Neural progenitor cell (in vitro differentiated cells): ENCODE measurements around the gene MYLK.

Source experiments
- EZH2 ChIP-seq: fragments of 200-600 bp; sonication (generic); IDR thresholded peaks from 2 replicates; pipeline ENCODE4 v1.6.1; 2017; ENCODE audit warnings: antibody characterized with exemption, mild to moderate bottlenecking, moderate library complexity
- EZH2phosphoT487 ChIP-seq: fragments of 200-600 bp; sonication (generic); IDR thresholded peaks from 2 replicates; pipeline ENCODE4 v1.6.1; 2017; ENCODE audit warnings: antibody characterized with exemption

DNA sequence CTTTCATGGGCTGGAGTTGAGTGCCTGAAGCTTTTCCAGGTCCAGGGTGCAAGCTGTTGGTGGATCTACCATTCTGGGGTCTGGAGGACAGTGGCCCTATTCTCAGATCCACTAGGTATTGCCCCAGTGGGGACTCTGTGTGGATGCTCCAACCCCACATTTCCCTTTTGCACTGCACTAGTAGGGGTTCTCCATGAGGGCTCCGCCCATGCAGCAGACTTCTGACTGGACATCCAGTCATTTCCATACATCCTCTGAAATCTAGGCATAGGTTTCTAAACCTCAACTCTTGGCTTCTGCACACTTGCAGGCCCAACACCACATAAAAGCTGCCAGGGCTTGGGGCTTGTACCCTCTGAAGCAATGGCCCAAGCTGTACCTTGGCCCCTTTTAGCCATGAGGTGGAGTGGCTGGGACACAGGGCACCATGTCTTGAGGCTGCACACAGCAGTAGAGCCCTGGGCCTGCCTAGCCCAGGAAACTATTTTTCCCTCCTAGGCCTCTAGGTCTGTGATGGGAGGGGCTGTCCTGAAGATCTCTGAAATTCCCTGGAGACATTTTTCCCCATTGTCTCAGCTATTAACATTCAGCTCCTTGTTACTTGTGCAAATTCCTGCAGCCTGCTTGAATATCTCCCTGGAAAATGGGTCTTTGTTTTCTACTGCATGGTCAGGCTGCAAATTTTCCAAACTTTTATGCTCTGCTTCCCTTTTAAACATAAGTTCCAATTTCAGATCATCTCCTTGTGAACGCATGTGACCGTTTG lies 293.3 kb downstream of the MYLK start:
- TF ChIP-seq EZH2, result no peak
- no peak for TF ChIP-seq EZH2phosphoT487
